Endothelial cell of umbilical vein (primary cell): ENCODE measurements around the gene PKD1L1. TPM values are rescaled to one million over a fixed set of nuclear protein-coding genes. Genes with fewer than 3 reads are reported as not detected.

Experiments used
- BruUV-seq: library from RNA; stranded (reverse); fragments of 400-500 nt; replicated peaks from 2 replicates; lab custom pipeline; 2021; lab: Mats Ljungman, UMichigan
- CTCF ChIA-PET: fragments of 300-600, 350-600 bp; sonication (Branson Sonifier 250); formaldehyde crosslinking; loops from one replicate; lab custom pipeline; 2021; ENCODE audit warnings: antibody characterized with exemption, inconsistent platforms; lab: Charles Lee
- POLR2A ChIA-PET: fragments of 300-600, 350-600 bp; sonication (Branson Sonifier 250); formaldehyde crosslinking; loops from one replicate; lab custom pipeline; 2021; ENCODE audit warnings: antibody characterized with exemption, inconsistent platforms; lab: Charles Lee
- DNase-seq: peaks from one replicate; pipeline ENCODE4 v3.0.0-alpha.2; 2011; ENCODE audit warnings: low read depth, low spot score
- FAIRE-seq: peaks from 2 replicates; lab custom pipeline; 2011; peaks lifted over from hg19 to GRCh38; lab: Jason Lieb, UNC
- H2AFZ ChIP-seq: 2 replicates; pipeline ENCODE4 v1.6.0; 2012; ENCODE audit warnings: low read depth, low read length, control low read depth, inconsistent platforms
- H3K27ac ChIP-seq: 2 replicates; pipeline ENCODE4 v1.5.1; 2011; ENCODE audit warnings: low read depth, mild to moderate bottlenecking, control low read depth, low read length, moderate library complexity; ENCODE audit not compliant: insufficient read depth
- H3K27me3 ChIP-seq, 2 experiments: 2 replicates each; pipeline versions ENCODE4 v1.6.0 to v1.6.1; 2011; ENCODE audit warnings: low read length in 2 of 2, mixed read lengths in 1 of 2; ENCODE audit not compliant: control insufficient read depth in 2 of 2, insufficient read depth in 2 of 2
- H3K36me3 ChIP-seq, 2 experiments: 2 replicates in 1 of 2; 3 replicates in 1 of 2; pipeline ENCODE4 v1.5.1; 2011; ENCODE audit warnings: low read length in 2 of 2, mild to moderate bottlenecking in 1 of 2, moderate library complexity in 1 of 2; ENCODE audit not compliant: control insufficient read depth in 2 of 2, insufficient read depth in 2 of 2; ENCODE audit errors: extremely low read depth in 1 of 2
- H3K4me1 ChIP-seq: 3 replicates; pipeline ENCODE4 v1.5.1; 2011; ENCODE audit warnings: mild to moderate bottlenecking, low read length; ENCODE audit not compliant: control insufficient read depth, insufficient read depth; ENCODE audit errors: extremely low read depth
- H3K4me2 ChIP-seq: 2 replicates; pipeline ENCODE4 v1.6.1; 2011; ENCODE audit warnings: low read length, control low read depth, mixed read lengths; ENCODE audit not compliant: insufficient read depth
- H3K4me3 ChIP-seq, 3 experiments: fragments of 200-600 bp in 1 of 3; sonication (generic), shearing (Covaris generic) in 1 of 3; replicated peaks in 1 of 3; 2 replicates each; pipeline ENCODE4 v1.5.1; 2011 to 2016; ENCODE audit warnings: control low read depth in 3 of 3, low read length in 3 of 3, mild to moderate bottlenecking in 2 of 3, inconsistent platforms in 1 of 3, low read depth in 1 of 3, moderate library complexity in 1 of 3; ENCODE audit not compliant: insufficient read depth in 1 of 3
- H3K79me2 ChIP-seq: 2 replicates; pipeline ENCODE4 v1.6.0; 2012; ENCODE audit warnings: low read length, inconsistent platforms; ENCODE audit not compliant: control insufficient read depth, insufficient read depth
- H3K9ac ChIP-seq: replicated peaks from 2 replicates; pipeline ENCODE3; 2011; ENCODE audit warnings: low read length, control low read depth; ENCODE audit not compliant: insufficient read depth; ENCODE audit errors: extremely low read depth
- H3K9me1 ChIP-seq: replicated peaks from 3 replicates; pipeline ENCODE4 v1.6.0; 2011; ENCODE audit warnings: mild to moderate bottlenecking, low read length; ENCODE audit not compliant: control insufficient read depth, insufficient read depth; ENCODE audit errors: extremely low read depth
- H3K9me3 ChIP-seq: replicated peaks from 2 replicates; pipeline ENCODE4 v1.5.1; 2012; ENCODE audit warnings: low read length, inconsistent platforms; ENCODE audit not compliant: control insufficient read depth, insufficient read depth
- H4K20me1 ChIP-seq: replicated peaks from 2 replicates; pipeline ENCODE3; 2011; ENCODE audit warnings: mild to moderate bottlenecking, low read length; ENCODE audit not compliant: control insufficient read depth, insufficient read depth; ENCODE audit errors: extremely low read depth
- EZH2 ChIP-seq: IDR thresholded peaks from 2 replicates; pipeline ENCODE4 v1.6.1; 2012; ENCODE audit warnings: borderline replicate concordance, low read depth, mild to moderate bottlenecking, moderate library complexity, low read length, inconsistent platforms; ENCODE audit not compliant: severe bottlenecking
- FOS ChIP-seq: IDR thresholded peaks from 2 replicates; pipeline ENCODE4 v1.6.1; 2011; ENCODE audit warnings: mild to moderate bottlenecking, low read length, moderate library complexity, borderline replicate concordance; ENCODE audit not compliant: insufficient read depth
- GATA2 ChIP-seq: IDR thresholded peaks from 2 replicates; pipeline ENCODE4 v1.7.0; 2011; ENCODE audit warnings: low read depth, mild to moderate bottlenecking, moderate library complexity, mixed read lengths, low read length; ENCODE audit not compliant: insufficient read length, insufficient read depth
- JUN ChIP-seq: IDR thresholded peaks from 2 replicates; pipeline ENCODE4 v1.6.1; 2011; ENCODE audit warnings: borderline replicate concordance, low read depth; ENCODE audit not compliant: insufficient read length, insufficient read depth
- MAX ChIP-seq: IDR thresholded peaks from 2 replicates; pipeline ENCODE4 v1.6.1; 2011; ENCODE audit not compliant: insufficient read depth, insufficient read length
- MYC ChIP-seq: IDR thresholded peaks from one replicate; pipeline ENCODE4 v1.6.1; 2011; ENCODE audit warnings: mild to moderate bottlenecking, low read depth, low read length
- POLR2A ChIP-seq: IDR thresholded peaks from 2 replicates; pipeline ENCODE4 v1.6.1; 2012; ENCODE audit warnings: low read depth, mild to moderate bottlenecking, control low read depth, low read length
- POLR2AphosphoS5 ChIP-seq: IDR thresholded peaks from 2 replicates; pipeline ENCODE4 v1.6.1; 2012; ENCODE audit warnings: low read depth, mild to moderate bottlenecking, control low read depth, low read length, moderate library complexity; ENCODE audit not compliant: insufficient read depth
- dilution Hi-C: fragments of 300-500 bp; cut with MboI; formaldehyde crosslinking; loops from one replicate; pipeline ENCODE4 v1.15.0; 2019; ENCODE audit warnings: low sequenced_read_pairs; ENCODE audit not compliant: extremely low pct_ligation_motif_present
- intact Hi-C: fragments of 100-400 bp; cut with micrococcal nuclease; formaldehyde crosslinking; loops from one replicate; pipeline ENCODE4 v1.10.0; 2022
- polyA plus RNA-seq, 4 experiments: library from polyadenylated mRNA; depleted of rRNA in 3 of 4; stranded (reverse) in 3 of 4; unstranded in 1 of 4; fragments of >200 nt; gene quantifications; 2 replicates each; pipeline versions ENCODE4 v1.2.1 to v1.2.3, GENCODE V29; 2011 to 2012; ENCODE audit warnings: missing spikeins in 1 of 4
- total RNA-seq: library from RNA; stranded (reverse); gene quantifications from 2 replicates; pipeline ENCODE4 v1.2.3, GENCODE V29; 2021
- TF ChIP-seq, protein P1 (sequence below), 2 donors: IDR thresholded peaks; 1 replicate in 1 of 2; 2 replicates in 1 of 2; pipeline ENCODE4 v1.5.1; 2011; ENCODE audit warnings: low read length in 2 of 2, mild to moderate bottlenecking in 2 of 2, moderate library complexity in 2 of 2, control low read depth in 1 of 2, inconsistent platforms in 1 of 2, low read depth in 1 of 2; ENCODE audit not compliant: insufficient read depth in 1 of 2; ENCODE audit errors: extremely low read depth in 1 of 2

The PKD1L1 gene
- total and polyA plus RNA-seq, 2 donors (not counting 3 experiments of a cell fraction or from before 2014, with no cell fraction given), result 4.1 to 5.9 TPM

DNA sequence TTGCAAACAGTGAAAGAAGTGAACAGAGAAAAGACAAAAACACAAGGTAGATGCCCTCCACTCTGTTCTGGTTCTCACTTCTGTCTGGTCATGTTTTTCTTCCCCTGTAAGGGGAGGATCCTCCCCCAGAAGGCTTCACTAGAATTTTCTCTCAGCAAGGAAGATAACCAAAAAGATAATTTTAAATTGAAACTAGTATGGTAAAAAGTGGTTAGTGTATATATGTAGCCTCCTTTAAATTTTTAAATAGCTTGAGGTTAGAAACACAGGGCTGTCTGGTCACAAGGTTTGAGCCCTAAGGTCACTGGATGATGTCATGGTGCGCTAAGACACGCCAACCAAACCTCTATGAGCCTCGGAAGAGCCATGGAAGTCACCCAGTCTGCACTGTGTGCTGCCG, 5.6 kb upstream of the PKD1L1 start:
- CTCF ChIA-PET, result interaction anchor here (1.1 to 12.0 kb wide), 2 partner anchors 9 to 12 kb away, joined by 9 to 371 read pairs; no protein-coding TSS in a partner anchor
- dilution Hi-C loops (no loop called here), intact Hi-C loops (no loop called here)
- no peaks in the 10 kb centered on the region for H4K20me1 ChIP-seq
- H3K9me1 ChIP-seq, result no peaks in the 10 kb centered on the region
- BruUV-seq, result no TSS peak
- H3K36me3 ChIP-seq, result peaks cover 4 to 9% of the 10 kb centered on the region in 2 experiments
- no peak overlapping the region for H3K4me2 ChIP-seq
- POLR2A ChIA-PET, result no interaction called here
- DNase-seq (no peak), FAIRE-seq (no peak)
- H3K27ac ChIP-seq, result no peak overlapping the region
- no peak overlapping the region for H2AFZ ChIP-seq
- H3K4me3 ChIP-seq, result no peak overlapping the region
- H3K9me3 ChIP-seq, result no peaks in the 10 kb centered on the region
- H3K79me2 ChIP-seq, result no peaks in the 10 kb centered on the region
- no peak overlapping the region for H3K9ac ChIP-seq
- peaks cover 17% of the 10 kb centered on the region for H3K4me1 ChIP-seq
- H3K27me3 ChIP-seq, result no peaks in the 10 kb centered on the region
- no peak for TF ChIP-seq JUN
- TF ChIP-seq MAX, result no peak
- TF ChIP-seq GATA2, result no peak
- TF ChIP-seq MYC, result no peak
- TF ChIP-seq FOS, result no peak
- TF ChIP-seq POLR2A, result no peak
- no peak for TF ChIP-seq EZH2
- TF ChIP-seq POLR2AphosphoS5, result no peak
- TF ChIP-seq, protein P1, sequence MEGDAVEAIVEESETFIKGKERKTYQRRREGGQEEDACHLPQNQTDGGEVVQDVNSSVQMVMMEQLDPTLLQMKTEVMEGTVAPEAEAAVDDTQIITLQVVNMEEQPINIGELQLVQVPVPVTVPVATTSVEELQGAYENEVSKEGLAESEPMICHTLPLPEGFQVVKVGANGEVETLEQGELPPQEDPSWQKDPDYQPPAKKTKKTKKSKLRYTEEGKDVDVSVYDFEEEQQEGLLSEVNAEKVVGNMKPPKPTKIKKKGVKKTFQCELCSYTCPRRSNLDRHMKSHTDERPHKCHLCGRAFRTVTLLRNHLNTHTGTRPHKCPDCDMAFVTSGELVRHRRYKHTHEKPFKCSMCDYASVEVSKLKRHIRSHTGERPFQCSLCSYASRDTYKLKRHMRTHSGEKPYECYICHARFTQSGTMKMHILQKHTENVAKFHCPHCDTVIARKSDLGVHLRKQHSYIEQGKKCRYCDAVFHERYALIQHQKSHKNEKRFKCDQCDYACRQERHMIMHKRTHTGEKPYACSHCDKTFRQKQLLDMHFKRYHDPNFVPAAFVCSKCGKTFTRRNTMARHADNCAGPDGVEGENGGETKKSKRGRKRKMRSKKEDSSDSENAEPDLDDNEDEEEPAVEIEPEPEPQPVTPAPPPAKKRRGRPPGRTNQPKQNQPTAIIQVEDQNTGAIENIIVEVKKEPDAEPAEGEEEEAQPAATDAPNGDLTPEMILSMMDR (IDR thresholded peaks at IDR 0.05; ENCODE audit: extremely low read depth in 1 of 2, insufficient read depth in 1 of 2, low read depth in 1 of 2, low read length in 2 of 2), result no peak
